ENCODE measurements around the gene GPR21.

The GPR21 gene

GRCh38 chr9:123064716-123065115 is 31.2 kb downstream of the GPR21 start:
- FAIRE-seq: no peak

DNA sequence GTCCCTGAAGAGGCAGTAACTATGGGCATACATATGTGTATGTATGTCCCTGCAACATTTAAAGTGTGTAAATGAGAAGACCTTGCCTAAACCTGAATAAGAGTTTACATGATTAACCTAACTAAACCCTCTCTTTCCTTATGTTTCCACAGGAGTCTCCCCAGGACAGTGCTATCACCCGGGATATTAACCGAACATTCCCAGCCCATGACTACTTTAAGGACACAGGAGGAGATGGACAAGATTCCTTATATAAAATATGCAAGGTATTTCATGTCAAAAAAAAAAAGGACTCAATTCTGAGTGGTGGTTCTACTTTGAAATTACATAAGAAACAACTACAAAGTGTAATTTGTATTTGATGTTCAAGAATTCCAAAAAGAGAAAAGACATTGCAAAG is 31.7 kb downstream of the GPR21 start:
- no peak for FAIRE-seq

- FAIRE-seq: no peak
These were observed 33.7 kb downstream of the GPR21 start for GRCh38 chr9:123067136-123067535.

DNA sequence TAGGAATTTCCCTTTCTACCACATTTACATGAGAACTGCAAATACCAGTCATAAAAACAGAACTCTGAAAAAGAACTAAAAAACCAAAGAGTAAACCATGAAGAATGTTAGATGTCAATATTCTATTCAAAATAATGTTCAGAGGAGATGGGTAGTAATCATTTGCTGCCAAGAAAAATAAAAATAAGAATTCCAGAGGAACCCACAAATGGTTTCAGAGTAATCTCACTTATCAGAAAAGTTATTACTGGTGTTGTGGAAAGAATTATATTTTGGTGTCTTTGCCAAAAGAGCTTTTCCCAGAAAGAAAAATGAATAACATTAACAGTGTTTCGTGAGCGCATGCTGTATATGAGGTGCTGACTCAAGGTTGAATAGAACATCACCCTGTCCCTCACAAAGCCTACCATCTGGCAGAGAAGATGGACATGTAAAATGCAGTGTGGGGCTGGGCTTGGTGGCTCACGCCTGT is 35.6 kb downstream of the GPR21 start:
- no peak for FAIRE-seq

DNA sequence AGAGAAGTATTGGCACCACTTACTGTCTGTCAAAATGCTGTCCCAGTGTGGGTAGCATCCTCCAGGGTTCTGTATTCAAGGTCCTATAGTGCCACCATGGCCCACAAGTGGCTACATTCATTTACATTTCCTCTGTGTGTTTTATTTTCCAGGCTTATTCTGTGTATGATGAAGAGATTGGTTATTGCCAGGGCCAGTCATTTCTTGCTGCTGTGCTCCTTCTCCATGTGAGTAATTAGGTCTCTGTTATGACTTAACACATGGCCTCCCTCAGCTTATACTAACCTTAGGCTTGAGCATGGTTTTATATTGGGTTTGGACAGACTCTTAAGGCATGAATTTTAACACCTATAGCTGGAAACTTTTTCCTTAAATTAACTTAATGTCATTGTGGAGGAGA is 36.7 kb downstream of the GPR21 start:
- no peak for FAIRE-seq

DNA sequence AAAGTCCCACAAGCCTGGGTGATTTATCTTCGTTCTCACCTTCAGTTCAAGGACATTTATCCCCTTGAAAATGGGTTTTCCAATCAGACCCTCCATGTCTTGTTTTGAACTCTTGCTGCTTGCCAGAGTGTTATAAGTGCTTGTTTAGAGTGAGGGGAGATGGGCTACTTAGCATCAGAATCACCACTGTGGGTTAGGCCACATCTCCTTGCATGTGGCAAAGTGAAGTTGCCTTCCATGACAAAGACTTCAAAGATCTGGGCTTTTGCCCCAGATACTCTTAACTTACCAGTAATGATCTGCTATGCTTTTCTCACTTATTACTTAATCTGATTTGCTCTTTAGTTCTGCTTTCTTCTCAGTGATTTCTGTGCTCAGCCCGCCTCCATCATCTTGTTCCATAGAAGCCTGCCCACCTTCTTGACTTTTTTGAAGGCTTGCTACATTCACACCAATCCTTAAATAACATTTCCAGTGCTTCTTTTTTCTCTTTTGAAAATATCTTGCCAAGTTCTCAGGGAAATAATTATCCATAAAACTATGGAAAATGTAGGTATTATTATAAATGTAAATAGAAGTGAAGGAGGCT is 39.0 kb downstream of the GPR21 start:
- FAIRE-seq: no peak

DNA sequence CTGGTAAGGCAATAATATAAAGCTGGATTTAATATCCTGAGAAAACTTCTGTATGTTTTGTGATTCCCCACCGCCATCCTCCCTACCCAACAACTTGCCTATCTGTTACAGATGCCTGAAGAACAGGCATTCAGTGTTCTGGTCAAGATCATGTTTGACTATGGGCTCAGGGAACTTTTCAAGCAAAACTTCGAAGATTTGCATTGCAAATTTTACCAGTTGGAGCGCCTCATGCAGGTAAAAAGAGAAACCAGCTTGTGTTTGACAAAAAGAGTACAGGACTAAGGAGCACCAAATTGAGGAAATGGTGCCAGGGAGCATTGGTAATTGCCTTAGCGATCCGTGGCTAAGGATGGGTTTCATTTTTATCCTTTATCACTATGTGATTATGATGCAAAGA is 40.0 kb downstream of the GPR21 start:
- no peak for FAIRE-seq

DNA sequence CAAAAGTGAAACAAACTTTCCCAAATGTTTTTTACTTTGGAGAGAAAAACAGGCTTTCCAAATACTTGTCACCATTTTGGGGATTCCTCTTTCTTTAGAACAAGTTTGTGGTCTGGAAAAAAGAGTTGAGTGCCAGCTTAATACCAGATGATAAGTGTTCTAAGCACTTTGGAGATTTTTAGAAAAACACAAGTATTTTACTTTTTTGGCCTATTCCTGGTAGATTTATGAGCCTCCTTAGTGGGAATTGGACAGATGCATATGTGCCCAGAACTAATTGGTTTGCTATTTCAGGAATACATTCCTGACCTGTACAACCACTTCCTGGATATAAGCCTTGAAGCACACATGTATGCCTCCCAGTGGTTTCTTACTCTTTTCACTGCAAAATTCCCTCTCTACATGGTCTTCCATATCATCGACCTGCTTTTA is 40.5 kb downstream of the GPR21 start:
- FAIRE-seq: no peak

DNA sequence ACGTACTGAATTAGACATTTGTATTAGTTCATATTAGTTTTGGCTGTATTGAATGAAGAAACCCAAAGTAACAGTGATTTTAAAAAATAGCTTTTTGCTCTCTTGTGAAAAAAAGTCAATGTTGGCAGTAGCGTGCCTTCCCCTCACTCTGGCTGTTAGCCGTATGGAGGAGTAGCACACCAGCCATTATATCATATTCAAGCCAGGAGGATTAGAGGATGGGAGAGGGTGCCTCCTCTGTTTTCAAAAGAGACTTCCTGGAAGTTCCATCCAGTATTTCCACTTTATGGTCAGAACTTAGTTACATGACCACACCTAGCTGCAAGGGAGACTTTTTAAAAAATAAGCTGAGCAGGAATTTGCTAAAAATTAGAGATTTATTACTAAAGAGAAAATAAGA is 41.2 kb downstream of the GPR21 start:
- no peak for FAIRE-seq

DNA sequence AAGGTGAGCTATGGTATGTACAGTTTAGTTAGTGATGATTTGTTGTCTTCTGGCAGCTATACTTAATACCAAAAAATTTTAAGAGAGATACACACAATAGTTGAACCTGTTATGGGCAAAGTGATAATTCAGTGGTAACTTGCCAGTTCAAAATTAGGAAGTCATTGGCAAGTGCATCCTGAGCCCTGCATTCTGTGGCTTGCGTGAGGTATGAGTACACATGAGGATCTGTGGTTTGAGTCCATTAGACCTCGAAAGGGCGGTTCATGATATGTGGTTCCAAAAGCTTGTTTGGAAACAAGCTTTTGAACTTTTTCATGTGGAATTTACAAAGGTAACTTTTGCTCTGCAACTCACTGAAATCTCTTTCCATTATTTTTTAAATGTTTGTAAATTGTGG is 47.0 kb downstream of the GPR21 start:
- FAIRE-seq: no peak

DNA sequence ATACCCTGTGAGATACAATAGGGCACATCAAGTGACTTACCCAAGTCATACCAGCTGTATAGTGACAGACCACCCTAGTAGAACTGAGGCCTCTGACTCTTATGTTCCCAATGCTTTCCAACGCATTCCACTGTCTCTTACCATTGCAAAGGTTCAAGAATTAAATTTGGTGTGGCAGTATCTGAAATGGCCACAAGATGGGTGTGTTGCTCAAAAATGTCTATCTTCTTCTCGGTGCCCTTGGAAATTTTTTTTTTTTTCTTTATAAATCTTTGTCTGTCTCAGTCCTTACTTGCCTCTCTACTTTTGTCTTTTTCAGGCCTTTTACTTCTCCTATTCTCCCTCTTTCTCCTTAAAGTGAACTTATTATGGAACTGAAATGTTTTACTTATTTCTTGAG is 48.4 kb downstream of the GPR21 start:
- FAIRE-seq: no peak

GRCh38 chr9:123083680-123084079 is 50.2 kb downstream of the GPR21 start:
- FAIRE-seq: no peak

GRCh38 chr9:123084256-123084655 is 50.8 kb downstream of the GPR21 start:
- FAIRE-seq: no peak
